D721Med (cell line): ENCODE measurements around the gene RTN4R.

ENCODE experiments used
- DNase-seq: peaks from one replicate; pipeline ENCODE4 v3.0.0; 2011; ENCODE audit warnings: low spot score; ENCODE audit not compliant: insufficient read length
- FAIRE-seq: peaks from 2 replicates; lab custom pipeline; 2011; peaks lifted over from hg19 to GRCh38; lab: Jason Lieb, UNC
- TF ChIP-seq, protein P1 (sequence below): IDR thresholded peaks from 2 replicates; pipeline ENCODE4 v1.5.1; 2012; ENCODE audit warnings: mild to moderate bottlenecking, control low read depth; ENCODE audit not compliant: insufficient read depth; ENCODE audit errors: missing control alignments

The RTN4R gene

GRCh38 chr22:20248461-20248978 lies 19.6 kb downstream of the RTN4R start:
- FAIRE-seq = no peak
- TF ChIP-seq, protein P1, sequence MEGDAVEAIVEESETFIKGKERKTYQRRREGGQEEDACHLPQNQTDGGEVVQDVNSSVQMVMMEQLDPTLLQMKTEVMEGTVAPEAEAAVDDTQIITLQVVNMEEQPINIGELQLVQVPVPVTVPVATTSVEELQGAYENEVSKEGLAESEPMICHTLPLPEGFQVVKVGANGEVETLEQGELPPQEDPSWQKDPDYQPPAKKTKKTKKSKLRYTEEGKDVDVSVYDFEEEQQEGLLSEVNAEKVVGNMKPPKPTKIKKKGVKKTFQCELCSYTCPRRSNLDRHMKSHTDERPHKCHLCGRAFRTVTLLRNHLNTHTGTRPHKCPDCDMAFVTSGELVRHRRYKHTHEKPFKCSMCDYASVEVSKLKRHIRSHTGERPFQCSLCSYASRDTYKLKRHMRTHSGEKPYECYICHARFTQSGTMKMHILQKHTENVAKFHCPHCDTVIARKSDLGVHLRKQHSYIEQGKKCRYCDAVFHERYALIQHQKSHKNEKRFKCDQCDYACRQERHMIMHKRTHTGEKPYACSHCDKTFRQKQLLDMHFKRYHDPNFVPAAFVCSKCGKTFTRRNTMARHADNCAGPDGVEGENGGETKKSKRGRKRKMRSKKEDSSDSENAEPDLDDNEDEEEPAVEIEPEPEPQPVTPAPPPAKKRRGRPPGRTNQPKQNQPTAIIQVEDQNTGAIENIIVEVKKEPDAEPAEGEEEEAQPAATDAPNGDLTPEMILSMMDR = no peak
- DNase-seq = no peak

DNA sequence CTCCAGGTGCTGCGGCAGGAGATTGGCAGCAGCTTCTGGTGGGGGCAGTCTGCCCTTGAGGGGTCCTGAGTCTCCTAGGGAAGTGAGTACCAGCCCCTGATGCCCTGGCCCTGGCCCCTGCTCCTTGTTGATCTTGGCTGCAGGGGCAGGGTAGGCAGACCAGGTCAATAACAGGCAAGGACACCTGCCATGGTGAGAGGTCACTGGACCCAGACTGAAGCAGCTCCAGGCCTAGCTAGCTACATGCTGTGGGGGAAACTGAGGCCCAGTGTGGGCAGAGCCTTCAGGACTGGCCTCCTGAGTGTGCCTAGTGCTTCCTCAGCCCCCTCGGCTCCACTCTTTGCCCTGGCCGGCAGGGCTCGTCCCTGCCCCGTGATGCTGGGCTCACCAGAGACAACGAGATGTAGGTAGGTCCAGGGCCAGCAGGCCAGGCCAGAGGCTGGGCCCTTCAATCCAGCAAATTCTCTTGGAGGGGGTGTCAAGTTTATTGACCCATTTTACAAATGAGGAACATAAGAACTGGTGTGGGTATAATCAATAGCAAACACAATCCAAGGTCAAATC lies 20.4 kb downstream of the RTN4R start:
- no peak for FAIRE-seq
- no peak for DNase-seq
- TF ChIP-seq, protein P1 = no peak

DNA sequence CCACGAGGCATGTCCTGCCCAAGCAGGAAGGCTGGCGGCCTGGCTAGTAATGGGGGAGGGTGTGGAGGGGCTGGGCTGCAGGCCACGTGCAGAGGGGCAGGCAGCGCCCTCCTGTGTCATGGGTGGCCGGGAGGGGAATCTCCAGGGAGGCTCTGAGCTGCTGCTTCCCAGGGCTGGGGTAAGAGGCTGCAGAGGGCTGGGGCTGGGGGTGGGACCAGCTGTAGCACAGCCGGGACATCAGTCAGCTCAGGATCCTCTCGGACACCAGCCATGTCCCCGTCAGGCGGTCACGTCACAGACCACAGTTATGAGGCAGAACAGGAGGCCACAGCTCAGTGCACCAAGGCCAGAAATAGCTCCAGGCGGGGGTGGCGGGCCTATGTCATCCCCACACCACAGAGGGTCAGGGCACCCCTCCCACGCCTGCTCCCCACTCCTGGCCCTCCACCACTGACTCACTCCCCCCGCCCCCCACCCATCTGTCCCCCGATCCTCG lies 21.1 kb downstream of the RTN4R start:
- FAIRE-seq = no peak
- TF ChIP-seq, protein P1 = no peak
- no peak for DNase-seq

- TF ChIP-seq, protein P1 = no peak
- FAIRE-seq (no peak), DNase-seq (no peak)
These were observed 21.6 kb downstream of the RTN4R start for GRCh38 chr22:20246368-20247009.

- FAIRE-seq (no peak), DNase-seq (no peak)
- TF ChIP-seq, protein P1 = no peak
These were observed 22.3 kb downstream of the RTN4R start for GRCh38 chr22:20245577-20246367.

DNA sequence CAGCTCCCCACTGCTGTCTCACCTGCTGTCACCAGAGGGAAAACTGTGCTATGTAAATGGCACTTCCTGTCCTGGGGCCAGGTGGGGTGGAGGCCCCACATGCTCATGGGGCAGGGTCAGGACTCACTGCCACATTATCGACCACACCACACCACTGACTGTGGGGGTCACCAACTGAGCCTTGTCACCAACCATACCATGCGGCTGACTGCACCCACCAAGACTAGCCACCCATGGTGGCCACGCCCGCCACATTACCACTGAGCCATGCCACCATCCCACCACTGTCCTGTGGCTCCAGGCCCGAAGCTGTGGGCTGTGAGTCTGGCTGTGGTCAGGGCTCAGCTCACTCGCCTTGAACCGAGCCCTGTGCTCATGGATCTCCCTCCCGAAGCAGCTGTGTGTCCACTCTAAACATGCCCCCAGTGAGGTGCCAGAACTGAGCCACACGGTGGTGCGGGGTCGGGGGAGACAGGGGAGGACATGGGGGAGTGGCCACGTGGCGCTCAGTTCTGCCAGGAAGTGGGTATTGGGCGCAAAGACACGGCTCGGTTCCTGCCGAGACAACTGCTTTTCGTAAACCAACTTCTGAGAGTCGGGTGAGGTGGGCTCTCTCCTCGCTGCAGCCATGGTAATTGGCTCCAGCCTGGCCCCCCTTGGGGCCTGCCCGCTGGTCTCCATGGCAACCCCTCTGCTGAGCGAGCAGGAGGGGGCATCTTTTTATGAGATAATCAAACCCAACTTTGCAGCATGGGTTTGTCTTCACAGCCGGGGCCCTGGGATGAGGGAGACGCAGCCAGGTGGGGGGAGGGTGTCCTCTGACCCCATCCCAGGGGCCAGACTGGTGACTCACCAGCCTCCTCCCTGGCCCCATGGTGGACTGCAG lies 23.2 kb downstream of the RTN4R start:
- TF ChIP-seq, protein P1 = no peak
- DNase-seq (no peak), FAIRE-seq (no peak)
